GM08714 (cell line): ENCODE results near the gene TGFBR2.
"Not testable (repeated sequence)": the region's sequence is repeated elsewhere in the genome, so short reads cannot be mapped to it uniquely, and the experiment has no call there.

Experiments used
- H3K4me3 ChIP-seq: fragments of 200-500 bp; sonication (Bioruptor generic); 2 replicates; pipeline ENCODE4 v1.5.1; 2014; ENCODE audit warnings: mild to moderate bottlenecking, low read length, inconsistent platforms
- ZNF274 ChIP-seq: IDR thresholded peaks from 2 replicates; pipeline ENCODE4 v1.6.1; 2012; ENCODE audit warnings: mild to moderate bottlenecking, low read depth, low read length

Gene TGFBR2

DNA sequence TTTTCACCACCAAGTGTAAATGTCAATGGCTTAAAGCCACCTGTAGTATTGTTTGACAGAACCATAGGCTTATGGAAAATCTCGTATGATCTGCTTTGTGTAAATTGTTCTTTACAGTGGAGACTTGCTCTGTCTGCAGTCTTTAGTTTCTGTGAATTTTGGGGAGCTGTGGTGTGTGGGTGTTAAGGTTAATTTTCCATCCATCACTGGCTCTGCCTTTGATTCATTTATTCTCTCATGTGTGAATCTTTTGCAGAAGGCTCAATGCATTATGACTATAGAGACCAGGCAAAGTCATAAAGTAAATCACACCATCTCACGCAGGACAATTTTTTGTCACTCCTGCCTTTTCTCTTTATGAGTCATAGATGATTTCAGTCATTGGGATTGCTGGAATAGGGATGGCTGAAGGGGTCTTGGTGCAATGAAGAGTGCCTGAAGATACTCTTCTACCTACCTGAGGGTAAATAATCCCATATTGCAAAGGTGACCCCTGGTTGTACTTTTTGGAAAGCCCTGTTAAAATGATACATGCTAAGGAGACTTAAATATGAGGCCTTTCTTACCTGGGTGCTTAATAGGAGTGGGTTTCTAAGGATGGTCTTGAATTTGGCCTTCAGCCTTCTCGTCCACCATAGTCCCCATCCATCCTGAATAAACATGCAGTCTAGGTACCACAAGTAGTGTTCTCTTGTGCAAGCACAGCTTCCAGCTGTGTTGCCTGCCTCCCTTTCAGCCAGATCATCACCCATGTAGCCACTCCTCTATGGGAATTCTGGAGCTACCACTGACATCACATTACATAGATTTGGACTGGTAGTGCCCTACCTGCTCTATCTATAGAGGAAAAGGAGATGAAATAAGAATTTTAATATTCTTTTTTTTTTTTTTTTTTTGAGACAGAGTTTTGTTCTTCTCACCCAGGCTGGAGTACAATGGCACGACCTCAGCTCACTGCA, 14.3 kb downstream of the TGFBR2 start:
- no peak for TF ChIP-seq ZNF274

DNA sequence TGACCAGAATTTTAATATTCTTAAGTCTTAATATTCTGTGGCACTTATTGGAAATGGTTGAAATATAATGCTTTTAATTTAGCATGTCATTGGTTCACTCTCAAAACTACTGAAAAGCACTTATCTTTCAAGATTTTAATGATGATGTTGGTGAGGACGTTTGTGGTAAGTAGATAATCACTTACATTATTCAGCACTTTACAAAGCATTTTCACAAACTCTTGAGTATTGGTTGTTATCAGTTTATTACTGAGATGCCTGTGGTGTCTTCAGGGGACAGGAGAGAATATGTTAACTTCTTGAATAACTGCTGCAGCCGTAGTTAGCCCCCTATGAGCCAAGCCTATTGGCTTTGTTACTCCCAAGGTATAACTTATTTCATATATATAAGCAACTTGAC, 15.2 kb downstream of the TGFBR2 start:
- TF ChIP-seq ZNF274: no peak

More for the DNA sequence above, 14.3 kb downstream of the TGFBR2 start:
- no peak overlapping the region for H3K4me3 ChIP-seq

DNA sequence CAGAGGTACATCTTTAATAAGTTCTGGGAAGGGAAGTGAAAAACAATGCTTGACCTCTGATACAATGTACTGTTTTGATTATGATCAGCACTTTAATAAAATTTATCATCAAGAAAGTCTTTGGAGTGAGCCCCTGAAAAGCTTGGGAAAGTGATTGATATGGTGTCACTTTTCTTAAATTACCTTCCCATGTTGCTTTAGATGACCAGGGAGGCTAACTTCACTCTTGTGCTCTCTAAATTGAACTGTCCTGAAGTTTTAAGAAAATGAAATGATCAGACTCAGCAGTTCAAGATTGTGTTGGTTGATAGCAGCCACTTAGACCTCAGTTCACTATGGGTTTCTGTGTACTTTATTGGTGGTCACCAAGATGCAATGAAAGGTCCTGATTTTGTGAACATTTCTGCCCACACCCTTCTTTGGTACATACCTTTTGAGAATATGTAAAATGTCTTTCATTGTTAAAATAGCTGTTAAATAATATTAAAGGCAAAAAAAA, 15.7 kb downstream of the TGFBR2 start:
- H3K4me3 ChIP-seq: no peak overlapping the region

More for the DNA sequence above, 15.2 kb downstream of the TGFBR2 start:
- H3K4me3 ChIP-seq: no peak overlapping the region

DNA sequence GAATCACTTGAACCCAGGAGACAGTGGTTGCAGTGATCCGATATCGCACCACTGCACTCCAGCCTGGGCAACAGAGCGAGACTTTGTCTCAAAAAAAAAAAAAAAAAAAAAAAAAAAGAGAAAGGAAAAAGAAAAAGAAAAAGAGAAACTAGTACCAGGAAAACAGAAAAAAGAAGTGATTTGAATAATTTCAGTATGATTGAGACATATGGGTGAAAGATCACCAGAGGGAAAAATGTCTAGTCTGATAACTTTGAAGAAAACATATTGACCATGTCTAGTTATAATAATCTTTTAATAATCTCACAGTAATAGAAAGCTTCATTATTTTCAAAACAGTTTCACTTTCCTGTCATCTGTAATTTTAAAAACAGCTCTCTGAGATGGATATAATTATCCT, 16.4 kb downstream of the TGFBR2 start:
- TF ChIP-seq ZNF274: no peak
- H3K4me3 ChIP-seq: no peak overlapping the region

More for the DNA sequence above, 15.7 kb downstream of the TGFBR2 start:
- no peak for TF ChIP-seq ZNF274

DNA sequence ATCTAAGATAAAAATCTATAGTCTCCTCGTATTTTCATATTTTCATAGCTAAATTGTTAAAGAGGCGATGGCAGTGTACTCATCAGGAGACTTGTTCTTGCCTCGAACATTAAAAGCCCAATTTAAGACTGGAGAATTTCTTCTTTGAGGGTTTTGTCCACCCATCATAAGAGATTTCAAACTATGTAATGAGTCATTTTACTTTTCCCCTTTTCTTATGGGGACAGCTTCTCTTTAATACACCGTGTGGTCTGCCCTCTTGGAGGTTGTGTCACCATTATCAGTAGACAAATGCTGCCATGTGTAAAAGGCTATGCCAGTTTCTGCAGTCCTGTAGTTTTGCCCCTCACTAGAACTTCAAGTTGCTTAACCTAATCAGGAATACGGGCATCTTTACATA, 16.9 kb downstream of the TGFBR2 start:
- H3K4me3 ChIP-seq: no peak overlapping the region
- no peak for TF ChIP-seq ZNF274

DNA sequence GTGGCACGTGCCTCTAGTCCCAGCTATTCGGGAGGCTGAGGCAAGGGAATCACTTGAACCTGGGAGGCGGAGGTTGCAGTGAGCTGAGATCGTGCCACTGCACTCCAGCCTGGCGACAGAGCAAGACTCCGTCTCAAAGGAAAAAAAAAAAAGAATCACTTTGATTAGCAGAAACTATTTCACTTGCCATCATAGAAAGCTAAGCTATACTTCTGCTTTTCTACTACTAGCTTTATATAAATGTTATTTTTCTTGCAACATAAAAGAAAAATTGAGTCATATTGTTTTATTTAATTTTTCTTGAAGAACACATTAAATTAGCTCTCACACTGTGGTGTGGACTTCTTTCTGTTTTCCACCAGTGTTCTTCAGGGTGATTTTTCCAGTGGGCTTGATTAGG, 18.1 kb downstream of the TGFBR2 start:
- H3K4me3 ChIP-seq: not testable (repeated sequence)

DNA sequence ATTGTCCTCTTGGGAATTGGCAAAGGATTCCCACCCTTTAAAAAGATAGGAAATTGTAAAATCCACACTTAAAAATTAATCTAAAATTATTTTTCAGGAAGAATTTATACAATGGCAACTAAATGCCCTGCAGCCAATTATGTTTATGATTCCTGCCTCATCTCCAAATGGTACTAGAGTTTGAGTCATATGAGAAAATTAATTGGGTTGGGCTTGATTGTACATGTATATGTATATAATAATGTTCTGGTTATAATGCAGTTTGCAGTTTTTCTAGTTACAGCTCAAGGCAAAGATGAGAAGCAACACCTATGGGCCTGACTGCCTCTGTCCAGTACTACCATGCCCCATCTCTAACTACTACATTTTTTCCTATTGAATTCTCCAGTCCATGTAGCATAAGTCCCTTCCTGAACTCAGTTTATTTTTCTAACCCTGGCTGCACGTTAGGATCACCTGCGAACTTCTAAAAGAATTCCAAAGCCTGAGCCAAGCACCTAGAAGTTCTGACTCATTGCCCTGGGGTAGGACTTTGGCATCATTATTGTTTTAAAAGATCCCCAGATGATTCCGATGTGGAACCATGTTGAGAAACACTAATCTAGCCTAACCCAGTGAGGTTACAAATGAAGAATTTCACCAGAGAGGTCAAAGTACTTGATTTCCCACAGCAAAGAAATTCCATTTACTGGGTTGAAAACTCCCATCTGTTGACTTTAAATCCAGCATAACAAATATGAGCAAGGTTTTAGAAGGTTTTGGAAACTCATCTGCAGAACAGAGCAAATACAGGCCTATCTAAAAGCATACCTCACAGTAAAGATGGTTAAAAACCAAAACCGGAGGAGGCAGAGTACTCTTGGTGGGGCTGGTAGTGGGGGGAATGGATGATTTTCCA, 19.4 kb downstream of the TGFBR2 start:
- no peak overlapping the region for H3K4me3 ChIP-seq
- no peak for TF ChIP-seq ZNF274

DNA sequence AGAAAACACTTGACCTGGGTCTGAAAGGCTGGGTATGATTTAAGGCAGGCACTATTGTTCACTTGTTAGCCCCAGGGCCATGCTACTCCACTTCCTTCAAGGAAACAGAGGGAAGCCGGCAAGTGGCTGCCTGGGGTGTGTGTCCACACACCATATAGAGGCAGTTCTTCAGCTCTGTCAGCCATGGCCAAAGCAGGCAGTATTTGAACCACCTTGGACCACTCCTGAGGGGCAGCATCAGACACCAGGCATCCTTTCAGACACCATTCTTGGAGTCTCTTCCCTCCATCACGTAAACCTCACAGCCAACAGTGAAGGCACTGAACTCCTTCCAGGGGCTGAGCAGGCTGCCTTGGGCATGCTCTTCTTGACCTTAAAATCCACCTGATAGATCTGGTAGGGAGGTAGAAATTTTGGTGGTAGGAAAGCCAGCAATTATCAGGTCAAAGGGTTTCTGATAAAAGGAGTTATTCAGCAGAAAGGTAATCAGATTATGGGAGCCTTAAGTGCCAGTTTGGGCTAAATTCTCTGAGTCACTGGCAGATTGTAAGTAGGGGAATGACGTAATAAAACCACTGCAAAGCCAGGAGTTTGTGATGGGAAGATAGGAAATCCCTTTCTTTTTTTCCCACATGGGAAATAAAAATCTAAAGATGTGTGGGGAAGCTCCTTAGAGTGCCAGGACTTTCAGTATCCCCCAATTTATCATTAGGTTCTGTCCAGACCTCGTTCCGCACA, 20.2 kb downstream of the TGFBR2 start:
- H3K4me3 ChIP-seq: no peak overlapping the region
- no peak for TF ChIP-seq ZNF274

DNA sequence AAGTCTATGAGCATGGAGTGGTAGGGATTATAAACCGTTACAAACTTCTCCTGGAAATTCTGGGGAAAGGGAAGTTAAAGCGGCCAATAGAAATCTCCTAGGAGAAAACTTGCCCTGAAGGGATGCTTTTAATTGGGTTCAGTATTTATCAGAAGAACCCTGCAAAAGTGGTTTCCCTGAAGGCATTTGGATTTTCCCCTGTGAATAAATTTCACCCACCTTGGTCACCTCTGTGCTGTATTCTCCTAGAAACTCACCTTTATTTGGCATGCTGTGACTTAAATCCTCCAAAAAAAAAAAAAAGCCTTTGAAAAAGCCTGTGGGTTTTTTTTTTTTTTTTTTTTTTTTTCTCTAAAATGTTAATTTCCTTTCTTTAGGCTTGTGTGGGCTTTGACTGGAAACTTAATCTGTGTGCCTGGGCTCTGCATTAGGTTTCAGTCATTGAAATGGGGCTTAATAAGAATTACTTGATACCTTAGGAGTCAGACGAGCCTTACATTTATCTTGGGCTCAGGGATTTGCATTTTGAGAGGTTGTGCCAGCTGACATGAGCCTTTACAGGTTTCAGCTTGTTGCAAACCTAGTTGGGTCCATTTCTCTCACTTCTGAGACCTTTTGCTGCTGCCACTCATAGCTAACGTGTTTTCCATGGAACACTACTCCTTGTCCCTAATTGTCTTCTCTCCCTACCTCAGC, 22.0 kb downstream of the TGFBR2 start:
- TF ChIP-seq ZNF274: no peak
- no peak overlapping the region for H3K4me3 ChIP-seq

DNA sequence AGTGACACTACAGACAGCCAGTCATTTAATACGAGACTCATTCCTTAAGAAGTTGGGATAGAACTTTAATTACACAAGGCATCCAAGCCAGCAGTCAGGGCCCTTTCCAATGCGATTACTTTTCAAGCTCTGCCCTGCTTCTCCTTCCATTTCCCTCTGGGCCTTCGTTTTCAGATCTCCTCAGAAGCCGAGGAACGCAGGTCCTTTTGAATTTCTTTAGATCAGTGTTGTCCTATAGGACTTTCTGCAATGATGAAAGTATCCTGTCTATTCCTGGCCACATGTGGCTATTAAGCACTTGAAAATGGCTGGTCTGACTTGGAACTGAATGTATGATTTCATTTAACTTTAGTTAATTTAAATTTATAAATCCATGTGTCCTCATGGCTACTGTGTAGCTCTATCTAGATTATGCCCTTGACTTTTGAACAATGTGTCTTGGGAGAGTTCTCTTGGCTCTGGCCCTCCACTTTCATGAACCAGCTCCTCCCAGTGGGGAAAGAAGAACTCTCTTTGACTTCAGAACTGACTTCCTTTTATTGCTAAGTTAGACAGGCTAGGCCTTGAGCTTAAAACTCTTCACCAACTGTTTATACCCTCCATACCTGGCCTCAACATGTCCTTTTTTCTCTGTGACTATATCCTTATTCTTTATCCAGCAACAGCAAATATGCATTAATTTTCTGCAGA, 22.6 kb downstream of the TGFBR2 start:
- no peak for TF ChIP-seq ZNF274
- no peak overlapping the region for H3K4me3 ChIP-seq

DNA sequence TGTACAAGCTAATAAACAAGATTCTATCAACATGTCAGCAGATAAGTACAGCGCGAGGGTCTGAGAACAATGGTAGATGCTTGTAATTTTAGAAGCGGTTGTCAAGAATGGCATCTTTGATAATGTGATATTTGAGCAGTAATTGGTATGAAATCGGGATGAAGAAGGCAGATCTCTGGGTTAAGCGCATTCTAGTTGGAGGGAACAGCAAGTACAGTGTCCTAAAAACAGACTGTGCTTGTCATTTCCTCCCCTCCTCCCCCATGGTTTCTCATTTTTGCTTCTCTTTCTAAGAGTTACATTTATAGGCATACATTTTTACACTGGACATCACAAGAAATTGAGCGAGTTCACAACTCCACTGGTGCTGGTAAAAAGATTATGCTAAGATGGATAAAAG, 23.3 kb downstream of the TGFBR2 start:
- no peak overlapping the region for H3K4me3 ChIP-seq
- no peak for TF ChIP-seq ZNF274

DNA sequence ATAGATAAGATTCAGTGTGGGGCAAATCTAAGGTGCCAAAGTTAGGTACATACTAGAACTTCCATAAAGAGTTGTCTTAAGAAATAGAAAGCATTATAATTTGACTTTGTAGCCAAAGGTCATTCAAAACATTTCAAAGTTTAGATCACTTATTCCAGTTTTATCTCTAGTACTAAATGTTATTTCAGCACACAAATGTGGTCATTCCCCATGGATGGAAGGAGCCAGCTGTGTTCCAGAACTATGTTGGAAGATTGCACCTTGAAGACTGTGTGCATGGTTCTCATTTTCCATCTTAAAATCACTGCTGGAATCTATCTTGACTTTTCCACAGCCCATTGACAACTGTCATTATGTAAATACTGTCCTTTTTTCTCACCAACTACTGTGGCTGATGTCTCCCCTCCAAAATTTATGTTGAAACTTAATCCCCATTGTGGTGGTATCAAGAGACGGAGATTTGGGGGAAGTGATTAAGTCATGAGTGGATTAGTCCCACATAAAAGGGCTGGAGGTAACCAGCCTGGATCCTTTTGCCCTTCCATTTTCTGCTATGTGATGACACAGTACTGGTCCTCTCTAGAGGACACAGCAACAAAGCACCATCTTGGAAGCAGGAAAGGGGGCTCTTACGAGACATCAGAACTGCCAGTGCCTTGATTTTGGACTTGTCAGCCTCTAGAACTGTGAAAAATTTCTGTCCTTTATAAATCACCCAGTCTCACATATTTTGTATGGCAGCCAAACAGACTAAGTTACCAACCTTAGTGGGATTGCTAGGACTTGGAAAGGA, 24.0 kb downstream of the TGFBR2 start:
- no peak overlapping the region for H3K4me3 ChIP-seq
- TF ChIP-seq ZNF274: no peak
